AG08396 (cell line): ENCODE data around the gene ISX.

ENCODE experiments used
- DNase-seq: peaks from one replicate; pipeline ENCODE4 v3.0.0; 2012; ENCODE audit warnings: low spot score, mixed read lengths

Gene ISX

DNA sequence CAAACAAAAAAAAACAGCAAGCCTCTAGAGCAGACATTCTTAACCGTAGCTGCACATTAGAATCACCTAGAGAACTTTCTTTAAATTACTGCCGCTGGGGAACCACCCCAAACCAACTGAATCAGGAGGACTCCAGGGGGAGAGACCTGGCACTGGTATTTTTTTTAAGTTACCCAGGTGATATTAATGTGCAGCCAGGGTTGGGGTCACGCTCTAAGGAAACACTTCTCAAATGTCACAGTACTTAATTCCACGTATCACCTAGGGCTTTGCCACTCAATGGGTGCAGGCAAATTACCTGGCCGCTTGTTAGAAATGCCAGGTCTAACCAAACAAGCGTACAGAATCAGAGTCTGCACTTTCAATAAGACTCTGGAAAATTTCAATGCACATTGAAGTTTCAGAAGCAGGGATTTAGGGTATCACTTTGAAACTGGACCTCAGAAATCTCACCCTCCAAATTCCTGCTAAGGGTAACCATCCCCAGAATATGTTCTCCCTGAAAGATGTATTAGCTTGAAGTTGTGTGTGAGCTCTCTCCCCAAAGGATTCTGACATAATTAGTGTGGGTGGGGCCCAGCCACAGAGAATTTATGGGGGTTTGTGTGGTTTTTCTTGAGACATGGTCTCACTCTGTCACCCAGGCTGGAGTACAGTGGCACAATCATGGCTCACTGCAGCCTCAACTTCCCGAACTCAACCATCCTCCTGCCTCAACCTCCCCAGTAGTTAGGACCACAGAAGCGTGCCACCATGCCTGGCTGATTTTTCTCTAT lies 12.7 kb upstream of the ISX start:
- DNase-seq, result no peak

DNA sequence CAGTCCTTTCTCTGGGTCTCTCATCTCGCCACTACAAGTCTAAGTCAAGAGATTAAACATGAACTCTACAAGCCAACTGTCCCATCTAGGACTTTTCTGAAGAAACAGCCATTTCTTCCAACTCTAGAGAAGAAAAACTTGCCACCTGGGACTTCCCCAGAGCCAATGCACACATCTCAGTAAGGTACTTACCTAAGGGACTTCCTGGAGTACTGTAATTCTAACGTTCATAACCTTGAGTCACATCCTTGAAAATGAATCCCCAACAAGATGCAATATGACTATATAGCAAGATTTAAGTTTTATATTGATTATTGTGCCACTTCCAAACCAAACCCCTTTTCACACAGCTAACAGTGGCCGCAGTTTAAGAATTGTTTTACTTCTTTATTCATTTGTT lies 11.9 kb upstream of the ISX start:
- no peak for DNase-seq

DNA sequence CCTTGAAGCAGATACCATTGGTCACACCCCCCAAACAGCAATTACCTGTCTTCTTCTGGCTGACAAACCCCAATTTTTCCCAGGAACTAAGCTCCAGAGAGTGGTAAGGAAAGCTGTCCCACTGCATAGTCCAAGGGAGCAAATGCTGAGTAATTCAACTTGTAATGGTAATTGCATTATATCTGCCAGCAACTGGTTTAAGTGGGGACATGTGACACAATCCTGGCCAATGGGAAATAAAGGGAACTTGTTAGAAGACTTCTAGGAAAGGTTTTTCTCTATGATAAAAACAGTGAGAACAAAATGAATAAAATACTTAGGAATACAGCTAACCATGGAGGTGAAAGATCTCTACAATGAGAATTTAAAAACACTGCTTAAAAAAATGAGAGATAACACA lies 9.5 kb upstream of the ISX start:
- DNase-seq, result no peak

DNA sequence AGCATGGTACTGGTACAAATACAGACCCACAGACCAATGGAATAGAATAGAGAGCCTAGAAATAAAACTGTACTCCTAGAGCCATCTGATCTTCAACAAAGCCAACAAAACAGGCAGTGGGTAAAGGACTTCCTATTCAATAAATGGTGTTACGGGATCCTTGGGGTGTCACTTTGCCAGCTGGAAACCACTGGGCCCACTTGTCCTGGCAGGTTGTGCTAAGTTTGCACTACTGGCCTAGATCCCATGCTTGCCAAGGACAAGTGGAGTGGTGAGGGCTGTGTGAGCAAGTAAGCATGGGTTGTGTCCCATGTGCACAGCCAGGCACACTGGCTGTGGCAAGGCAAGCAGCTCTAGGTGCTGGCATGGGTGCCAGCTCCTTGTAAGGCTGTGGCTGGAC lies 8.8 kb upstream of the ISX start:
- no peak for DNase-seq

DNA sequence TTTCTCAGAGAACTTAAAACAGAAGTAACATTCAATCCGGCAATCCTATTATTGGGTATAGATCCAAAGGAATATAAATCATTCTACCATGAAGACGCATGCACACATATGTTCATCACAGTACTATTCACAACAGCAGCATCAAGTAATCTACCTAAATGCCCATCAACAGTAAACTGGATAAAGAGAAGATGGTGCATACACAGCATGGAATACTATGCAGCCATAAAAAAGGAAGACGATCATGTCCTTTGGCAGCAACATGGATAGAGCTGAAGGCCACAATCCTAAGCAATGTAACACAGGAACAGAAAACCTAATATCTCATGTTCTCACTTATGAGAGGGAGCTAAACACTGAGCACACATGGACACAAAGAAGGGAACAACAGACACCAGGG lies 6.3 kb upstream of the ISX start:
- no peak for DNase-seq

DNA sequence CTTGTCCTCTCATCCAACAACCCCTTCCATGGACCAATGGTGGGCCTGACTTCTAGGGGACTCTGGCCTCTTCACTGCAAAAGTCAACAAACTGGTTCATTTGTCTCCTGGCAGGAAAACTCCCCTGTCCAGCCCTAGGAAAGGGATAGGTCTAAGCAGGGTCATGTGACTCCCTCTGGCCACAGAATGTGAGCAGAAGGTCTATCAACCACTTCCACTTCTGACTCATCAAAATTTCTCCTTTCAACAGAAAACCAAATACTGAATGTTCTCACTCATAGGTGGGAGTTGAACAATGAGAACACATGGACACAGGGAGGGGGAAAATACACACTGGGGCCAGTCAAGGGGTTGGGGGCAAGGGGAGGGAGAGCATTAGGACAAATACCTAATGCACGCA lies 1.3 kb upstream of the ISX start:
- no peak for DNase-seq

DNA sequence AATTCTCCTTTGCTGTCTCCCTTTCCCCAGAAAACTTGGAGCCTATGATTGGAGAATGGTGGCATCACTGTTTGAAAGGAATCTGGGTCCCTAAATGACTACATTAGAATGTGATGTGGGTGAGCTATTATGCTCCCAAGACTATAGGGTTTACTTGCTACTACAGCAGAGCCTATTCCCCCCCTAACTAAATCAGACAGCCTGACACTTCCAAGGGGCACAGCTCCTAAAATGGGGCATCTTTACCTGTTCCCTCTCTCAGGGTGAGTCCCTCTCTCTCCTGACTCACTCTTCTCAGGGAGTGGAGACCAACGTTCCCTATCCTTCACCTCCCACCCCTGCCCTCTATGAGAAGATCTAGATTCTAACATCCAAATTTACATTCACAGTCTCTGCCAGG lies 775 bp upstream of the ISX start:
- no peak for DNase-seq

DNA sequence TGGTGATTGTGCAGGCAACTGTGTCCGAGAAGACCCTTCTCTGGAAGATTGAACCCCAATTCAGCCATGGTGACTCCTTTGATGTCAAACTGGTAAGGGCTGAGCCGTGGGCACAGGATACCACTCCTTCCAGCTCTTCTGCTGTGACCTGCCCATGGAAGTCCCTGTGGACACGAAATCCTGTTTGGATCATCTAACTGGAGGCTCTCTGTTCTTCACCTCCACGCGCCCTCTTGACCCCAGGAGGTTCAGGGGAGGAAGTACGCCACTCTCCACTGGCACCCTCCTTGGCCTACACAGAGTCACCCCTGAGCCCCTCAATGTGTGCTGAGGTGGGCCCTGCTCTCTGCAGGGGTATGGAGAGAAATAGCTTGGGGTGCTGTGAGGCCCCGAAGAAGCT lies 810 bp downstream of the ISX start:
- DNase-seq, result no peak

DNA sequence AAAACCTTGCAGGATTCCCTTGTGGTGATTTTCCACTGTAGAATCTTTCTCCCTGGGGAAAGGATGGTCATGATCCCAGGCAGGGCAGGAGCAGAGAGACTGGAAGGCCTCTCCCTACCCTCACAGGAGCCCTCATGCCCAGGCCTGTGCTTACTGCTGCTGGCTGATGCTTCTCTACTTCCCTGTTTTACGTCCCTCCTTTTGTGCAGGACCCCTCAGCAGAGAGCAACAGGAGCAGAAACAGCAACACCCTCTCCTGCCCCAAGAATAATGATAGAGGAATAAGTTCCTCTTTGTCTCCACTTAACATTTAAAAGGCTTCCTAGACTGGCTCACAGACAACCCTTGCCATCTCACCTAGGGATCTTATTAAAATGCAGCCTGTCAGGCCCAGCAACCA lies 3.6 kb downstream of the ISX start:
- DNase-seq, result no peak

DNA sequence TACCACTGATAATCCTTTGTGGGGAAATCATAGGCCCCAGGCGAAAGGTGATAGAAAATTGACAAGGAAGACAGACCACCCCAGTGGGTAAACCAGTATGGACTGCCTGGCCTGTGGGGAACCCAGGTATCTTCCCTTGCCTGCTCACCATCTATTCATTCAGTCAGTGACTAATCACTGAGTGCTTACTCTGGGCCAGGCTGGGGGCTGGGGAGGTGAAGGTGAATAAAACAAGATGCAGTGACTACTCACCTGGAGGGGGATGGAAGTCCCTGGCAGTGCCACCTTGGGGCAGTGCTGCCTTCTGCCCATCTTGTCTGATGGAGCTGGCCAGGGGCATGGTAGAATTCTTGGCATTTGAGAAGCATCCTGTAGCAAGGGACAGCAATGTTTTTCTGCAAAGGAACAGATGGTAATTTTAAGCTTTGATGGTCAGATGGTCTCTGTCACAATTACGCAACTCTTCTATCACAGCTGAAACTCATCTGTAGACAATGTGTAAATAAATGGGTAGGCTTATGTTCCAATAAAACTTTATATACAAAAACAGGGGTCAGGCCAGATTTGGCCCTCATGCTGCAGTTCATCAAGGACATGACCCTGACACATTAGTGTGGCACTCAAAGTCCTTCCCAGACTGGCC lies 4.6 kb downstream of the ISX start:
- DNase-seq, result no peak

DNA sequence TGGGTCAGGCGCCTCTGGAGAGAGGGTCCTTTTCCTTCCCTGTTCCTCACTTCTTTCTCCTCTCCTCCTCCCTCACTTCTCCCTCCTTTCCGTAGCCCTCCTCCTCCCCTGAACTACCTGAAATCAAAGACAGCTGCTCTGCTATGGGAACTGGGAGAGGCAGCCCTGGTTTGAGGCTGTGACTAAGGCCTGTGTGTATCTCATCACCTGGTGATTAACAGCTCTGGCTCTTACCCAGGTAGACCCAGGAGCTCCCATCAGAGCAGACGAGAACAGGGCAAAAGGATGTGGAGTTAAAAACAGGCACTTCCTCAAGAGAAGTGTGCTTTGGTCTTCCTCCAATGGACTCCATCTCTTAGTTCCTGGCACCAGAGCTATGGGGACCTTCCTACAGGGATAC lies 5.8 kb downstream of the ISX start:
- no peak for DNase-seq

DNA sequence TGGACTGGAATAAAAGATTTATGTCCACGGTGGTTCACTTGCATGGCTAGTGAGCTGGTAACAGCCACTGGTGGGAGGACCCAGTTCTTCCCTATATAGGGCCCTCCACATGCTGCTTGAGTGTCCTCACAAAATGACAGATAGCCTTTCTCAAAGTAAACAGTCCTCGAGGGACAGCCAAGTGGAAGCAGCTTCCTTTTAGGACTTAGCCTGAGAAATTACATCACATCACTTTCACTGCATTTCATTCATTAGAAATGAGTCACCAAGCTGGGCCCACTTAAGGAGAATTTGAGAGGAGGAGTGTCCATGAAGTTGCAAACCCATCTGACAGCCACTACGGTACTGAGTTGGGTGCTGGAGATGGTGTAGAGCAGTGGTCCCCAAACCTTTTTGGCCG lies 7.0 kb downstream of the ISX start:
- DNase-seq, result no peak

DNA sequence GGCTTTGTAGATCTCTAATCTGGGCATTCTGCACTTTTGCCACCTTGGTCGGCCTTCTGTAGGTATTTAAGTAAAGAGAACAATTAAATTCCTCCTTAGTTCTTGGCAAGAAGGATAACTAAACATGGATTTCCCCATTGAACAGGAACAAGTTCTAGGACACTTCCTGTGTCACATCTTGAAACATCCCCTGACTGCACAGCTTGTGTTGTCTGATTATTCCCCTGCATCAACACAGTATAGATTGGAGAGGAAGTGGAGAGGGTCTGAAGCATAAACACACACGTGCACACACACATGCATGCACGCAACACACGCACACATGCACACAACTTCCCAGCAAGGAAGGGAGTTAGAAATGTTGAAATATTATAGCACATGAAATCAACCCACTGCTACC lies 8.6 kb downstream of the ISX start:
- DNase-seq, result no peak

DNA sequence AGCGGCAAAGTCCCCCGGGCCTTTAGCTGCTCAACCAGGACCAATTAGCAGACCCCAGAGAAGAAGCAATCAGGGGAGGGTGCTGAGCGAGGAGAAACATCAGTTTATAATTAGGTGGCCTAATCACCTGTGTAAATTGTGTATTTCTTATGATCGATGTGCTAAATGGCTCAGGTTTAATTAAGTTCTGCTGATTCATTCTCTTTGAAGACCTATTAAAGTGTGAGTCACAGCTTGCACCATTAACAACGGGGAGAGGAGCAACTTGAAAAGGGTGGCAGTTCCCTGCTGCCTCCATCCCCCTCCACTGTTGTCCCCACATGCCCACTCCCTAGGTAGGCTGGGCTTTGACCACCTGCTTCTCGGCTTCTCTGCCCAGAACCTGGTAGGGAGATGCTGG lies 10.7 kb downstream of the ISX start:
- DNase-seq, result no peak

DNA sequence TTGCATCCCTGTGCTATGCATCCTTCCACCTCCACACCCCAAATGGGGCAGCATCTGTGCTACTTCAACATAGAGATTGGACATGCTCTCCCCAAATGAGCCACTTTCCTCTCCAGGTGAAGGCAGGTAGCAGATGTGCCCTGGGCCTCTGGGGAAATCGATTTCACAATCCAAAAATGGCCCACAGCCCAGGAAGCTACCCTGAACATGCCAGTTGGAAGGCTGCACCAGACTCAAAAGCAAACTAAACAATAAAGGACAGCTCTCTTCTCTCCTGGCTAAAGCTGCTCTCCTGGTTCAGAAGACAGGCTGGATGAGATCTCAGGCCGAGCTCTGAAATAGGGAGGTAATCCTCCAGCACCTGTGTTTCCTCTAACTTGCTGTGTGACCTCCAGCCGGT lies 19.7 kb downstream of the ISX start:
- no peak for DNase-seq

DNA sequence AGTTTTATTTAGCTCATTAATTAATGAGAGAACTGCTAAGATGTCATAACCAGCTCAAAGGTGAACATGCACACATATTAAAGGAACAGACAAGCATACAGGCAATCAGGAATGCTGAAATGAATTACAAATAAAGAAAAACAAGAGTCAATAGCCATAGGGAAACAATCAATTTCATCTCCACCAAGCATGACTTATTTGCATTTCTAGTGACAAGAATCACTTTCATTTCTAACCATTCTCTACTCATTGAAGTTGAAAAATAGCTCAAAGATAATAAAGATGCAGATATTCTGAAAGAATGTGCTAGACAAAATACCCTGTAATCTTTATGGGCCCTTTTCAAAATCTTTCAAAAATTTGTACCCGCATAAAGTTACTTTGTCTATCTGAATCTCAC lies 23.2 kb downstream of the ISX start:
- DNase-seq, result no peak

DNA sequence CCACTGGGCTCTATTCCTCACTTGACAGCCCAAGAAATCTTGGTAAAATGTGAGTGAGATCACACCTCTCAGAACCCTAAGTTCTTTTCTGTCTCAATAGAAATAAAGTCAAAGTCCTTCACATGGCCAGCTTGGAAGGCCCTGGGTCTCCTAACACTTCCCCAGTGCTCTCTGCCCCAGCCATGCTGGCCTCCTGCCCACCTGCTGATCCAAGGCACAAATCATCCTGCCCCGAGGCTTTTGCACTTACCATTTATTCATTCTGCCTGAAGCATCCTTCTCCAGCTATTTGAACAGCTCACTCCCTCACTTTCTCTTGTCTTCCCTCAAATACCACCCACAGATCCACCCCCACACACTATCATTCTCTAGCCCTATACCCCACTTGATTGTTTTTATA lies 26.4 kb downstream of the ISX start:
- DNase-seq, result no peak

DNA sequence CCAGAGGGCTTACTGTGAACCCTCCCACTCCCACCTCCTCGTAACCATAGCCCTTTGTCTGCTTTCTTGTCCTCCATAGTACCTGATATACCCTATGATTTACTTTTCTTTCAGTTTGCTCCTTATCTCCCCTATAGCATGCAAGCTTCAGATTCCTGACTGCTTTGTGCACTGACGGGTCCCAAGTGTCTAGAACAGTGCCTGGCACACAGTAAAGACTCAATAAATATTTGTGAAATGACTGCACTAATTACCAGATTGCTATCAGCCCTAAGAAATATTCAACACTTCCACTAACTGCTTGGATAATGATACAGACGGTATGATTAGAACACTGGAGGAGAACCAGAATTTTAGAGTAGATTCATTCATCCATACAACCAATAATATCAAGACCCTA lies 33.0 kb downstream of the ISX start:
- DNase-seq, result no peak

DNA sequence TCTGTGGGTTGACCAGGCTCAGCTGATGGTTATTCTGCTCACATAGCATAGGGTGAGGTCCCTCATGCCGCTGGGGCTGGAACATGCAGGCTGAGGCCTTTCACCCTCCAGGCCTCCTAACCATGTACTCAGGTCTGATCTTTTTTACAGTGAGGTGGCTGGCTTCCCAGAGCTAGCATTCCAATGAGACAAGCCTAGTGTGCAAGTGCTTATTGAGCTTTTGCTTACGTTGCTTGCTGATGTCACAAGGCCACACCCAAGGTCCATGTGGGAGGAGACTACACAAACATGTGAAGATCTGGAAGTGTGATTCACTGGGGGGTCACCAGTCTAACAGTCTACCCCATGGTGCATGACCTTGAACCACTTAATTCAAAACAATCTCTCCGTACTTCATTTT lies 33.9 kb downstream of the ISX start:
- DNase-seq, result no peak

DNA sequence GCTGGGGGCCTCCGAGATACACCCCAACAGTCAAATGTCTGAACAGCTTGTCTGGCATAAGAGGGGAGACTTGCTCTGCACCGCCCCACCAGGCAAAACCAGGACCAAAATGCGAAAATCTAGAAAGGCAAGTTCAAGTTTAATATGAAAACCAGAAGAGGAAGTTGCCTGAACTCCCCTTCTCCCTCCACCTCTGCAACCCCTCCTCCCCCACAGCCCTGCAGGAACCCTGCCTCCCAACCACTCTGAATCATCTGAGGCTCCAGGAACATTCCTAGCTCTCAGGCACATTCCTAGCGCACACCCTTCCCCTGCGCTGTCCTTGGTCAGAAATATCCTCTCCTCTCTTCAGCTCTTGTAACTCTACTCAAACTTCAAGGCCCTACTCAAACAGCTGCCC lies 36.7 kb downstream of the ISX start:
- no peak for DNase-seq

DNA sequence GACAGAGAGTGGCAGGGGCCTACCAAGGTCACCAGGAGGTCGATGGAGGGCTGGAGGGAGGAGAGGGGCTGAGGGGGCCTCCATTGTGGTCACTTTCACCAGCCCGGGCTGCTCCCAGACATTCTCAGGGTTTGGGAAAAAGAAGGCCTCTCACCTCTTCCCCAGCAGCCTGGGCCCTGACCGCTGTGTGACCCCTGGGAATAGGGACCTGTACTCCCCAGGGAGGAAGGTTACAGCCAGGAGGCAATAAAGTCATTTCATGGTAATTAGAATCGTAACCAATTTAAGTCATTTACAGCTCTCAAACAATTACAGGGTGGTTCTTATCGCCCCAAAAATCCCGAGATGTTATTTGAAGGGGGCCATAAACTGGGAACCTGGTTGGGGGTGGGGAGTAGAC lies 37.8 kb downstream of the ISX start:
- no peak for DNase-seq

DNA sequence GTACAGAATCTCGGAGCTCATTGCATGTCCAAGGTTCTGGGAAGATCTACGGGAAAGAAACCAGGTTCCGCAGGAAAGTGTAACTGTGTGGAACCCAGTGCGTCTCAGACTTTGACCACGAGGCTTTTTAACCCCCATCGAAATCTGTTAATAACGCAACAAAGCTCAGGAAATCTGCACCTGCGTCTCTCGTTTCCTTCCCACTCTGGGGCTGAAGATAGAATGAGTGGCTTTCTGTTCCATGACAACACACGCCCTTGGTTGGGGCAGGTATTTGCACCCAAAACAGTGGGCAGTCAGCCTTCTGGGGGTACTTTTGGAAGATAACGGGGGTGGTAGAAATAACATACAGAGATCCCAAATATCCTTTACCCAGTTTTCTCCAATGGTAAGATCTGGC lies 38.5 kb downstream of the ISX start:
- no peak for DNase-seq

DNA sequence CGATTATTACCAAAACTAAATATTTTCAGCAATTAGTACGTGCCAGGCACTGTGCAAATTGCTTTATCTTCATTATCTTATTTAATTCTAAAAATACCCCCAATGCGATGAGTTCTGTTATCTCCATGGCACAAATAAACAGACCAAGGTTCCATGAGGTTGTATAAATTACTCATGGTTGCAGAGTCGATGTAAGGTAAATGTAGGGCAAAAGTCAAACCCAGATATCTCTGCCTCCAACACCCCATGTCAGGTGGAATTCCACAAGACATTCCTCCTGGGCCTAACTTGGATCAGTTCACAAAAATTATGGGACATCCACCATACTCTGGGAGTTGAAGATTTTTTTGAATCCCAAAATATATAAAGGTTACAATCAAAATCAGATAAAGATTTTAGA lies 43.7 kb downstream of the ISX start:
- DNase-seq, result no peak

DNA sequence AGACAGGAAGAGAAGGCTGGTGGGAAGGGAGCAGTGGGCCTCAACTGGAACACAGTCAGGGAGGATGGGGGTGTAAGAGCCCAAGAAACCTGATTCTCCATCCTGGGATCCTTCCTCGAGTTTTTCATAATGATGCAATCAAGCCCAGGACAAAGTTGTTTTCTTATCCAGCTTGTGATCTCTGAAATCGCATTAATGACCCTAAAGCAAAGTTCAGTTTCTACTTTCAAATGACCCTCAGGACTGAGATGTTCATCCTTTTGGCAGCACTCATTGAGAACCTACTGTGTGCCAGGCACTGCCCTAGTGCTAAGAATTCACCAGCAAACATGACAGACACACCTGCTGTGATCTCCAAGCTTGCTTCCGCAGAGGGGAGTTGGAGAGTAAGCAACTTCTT lies 45.3 kb downstream of the ISX start:
- no peak for DNase-seq
